A549 (cell line): Measurements from ENCODE around the gene DNAJC30. TPM values are rescaled to one million over a fixed set of nuclear protein-coding genes. Genes with fewer than 3 reads are reported as not detected.

Source experiments
- ATAC-seq, 2 experiments: fragments of 200-7000 bp in 1 of 2; fragments of >200 bp in 1 of 2; cut with Nextera tagmentation in 1 of 2; cut with Tn5 transposase in 1 of 2; 3 replicates each; pipeline versions ENCODE4 v1.8.0 to v1.9.1; 2018 to 2020; ENCODE audit warnings: mild to moderate bottlenecking in 1 of 2, moderate library complexity in 1 of 2
- CTCF ChIA-PET: fragments of 300-600 bp; sonication (Branson Sonifier 250); formaldehyde crosslinking; extraction: SDS; loops from one replicate; lab custom pipeline; 2021; ENCODE audit warnings: antibody characterized with exemption, inconsistent platforms; lab: Yijun Ruan, JAX
- POLR2A ChIA-PET: fragments of 350-600 bp; formaldehyde crosslinking; extraction: SDS; loops from one replicate; lab custom pipeline; 2021; ENCODE audit warnings: antibody characterized with exemption, inconsistent platforms; lab: Yijun Ruan, JAX
- DNase-seq, 2 experiments: peaks; one replicate each; pipeline versions ENCODE4 v3.0.0 to v3.0.0-alpha.2; 2011 to 2016; ENCODE audit warnings: low read depth in 1 of 2, low spot score in 1 of 2
- FAIRE-seq: peaks from 2 replicates; lab custom pipeline; 2011; peaks lifted over from hg19 to GRCh38; lab: Jason Lieb, UNC
- H3K27ac ChIP-seq, 2 experiments: fragments of >200 bp; sonication (Bioruptor Twin); formaldehyde crosslinking; 3 replicates each; pipeline ENCODE4 v1.5.1; 2016 to 2017
- H3K4me1 ChIP-seq: fragments of >200 bp; sonication (Bioruptor Twin); formaldehyde crosslinking; 3 replicates; pipeline ENCODE4 v1.6.1; 2016
- H3K4me2 ChIP-seq: fragments of >200 bp; sonication (Bioruptor Twin); formaldehyde crosslinking; 3 replicates; pipeline ENCODE4 v1.6.1; 2016
- H3K4me3 ChIP-seq: fragments of >200 bp; sonication (Bioruptor Twin); formaldehyde crosslinking; 3 replicates; pipeline ENCODE4 v1.5.1; 2016
- H3K9me3 ChIP-seq: fragments of >200 bp; sonication (Bioruptor Twin); formaldehyde crosslinking; 3 replicates; pipeline ENCODE4 v1.6.1; 2016
- BCL3 ChIP-seq: fragments of >200 bp; sonication (Bioruptor Twin); formaldehyde crosslinking; IDR thresholded peaks from 3 replicates; pipeline ENCODE4 v1.6.1; 2016
- CBX2 ChIP-seq: fragments of 200-600 bp; sonication (generic); IDR thresholded peaks from 2 replicates; pipeline ENCODE4 v1.6.1; 2016; ENCODE audit warnings: low read depth, mild to moderate bottlenecking, borderline replicate concordance
- CBX8 ChIP-seq: fragments of 200-600 bp; sonication (generic); IDR thresholded peaks from 2 replicates; pipeline ENCODE4 v1.6.1; 2016
- CHD2 ChIP-seq: fragments of 150-350 bp; IDR thresholded peaks from 2 replicates; pipeline ENCODE4 v1.6.1; 2014; ENCODE audit warnings: low read length; ENCODE audit not compliant: partially characterized antibody
- CHD4 ChIP-seq: fragments of 200-600 bp; sonication (generic); IDR thresholded peaks from 2 replicates; pipeline ENCODE4 v1.6.1; 2016; ENCODE audit warnings: antibody characterized with exemption, mild to moderate bottlenecking, borderline replicate concordance
- EHMT2 ChIP-seq: fragments of 200-600 bp; sonication (generic); IDR thresholded peaks from 2 replicates; pipeline ENCODE4 v1.6.1; 2016; ENCODE audit warnings: antibody characterized with exemption, low read depth, mild to moderate bottlenecking, moderate library complexity
- FOSB ChIP-seq: fragments of 250-450 bp; sonication (Bioruptor Pico); IDR thresholded peaks from 2 replicates; pipeline ENCODE4 v1.5.0; 2020; ENCODE audit warnings: mild to moderate bottlenecking, moderate library complexity
- HDAC2 ChIP-seq: fragments of 200-600 bp; sonication (generic); IDR thresholded peaks from 2 replicates; pipeline ENCODE4 v1.6.1; 2016
- HMGXB4 ChIP-seq: fragments of 250-450 bp; sonication (Bioruptor Pico); IDR thresholded peaks from 2 replicates; pipeline ENCODE4 v1.5.0; 2021; ENCODE audit warnings: mild to moderate bottlenecking, moderate library complexity, borderline replicate concordance
- HOXA7 ChIP-seq: fragments of 250-450 bp; sonication (Bioruptor Pico); IDR thresholded peaks from 2 replicates; pipeline ENCODE4 v1.5.0; 2020; ENCODE audit warnings: mild to moderate bottlenecking, moderate library complexity
- HOXB13 ChIP-seq: fragments of 250-450 bp; sonication (Bioruptor Pico); IDR thresholded peaks from 2 replicates; pipeline ENCODE4 v1.5.0; 2020; ENCODE audit warnings: low read depth, mild to moderate bottlenecking, moderate library complexity
- HOXB5 ChIP-seq: fragments of 250-450 bp; sonication (Bioruptor Pico); IDR thresholded peaks from 2 replicates; pipeline ENCODE4 v1.5.0; 2020; ENCODE audit warnings: mild to moderate bottlenecking, moderate library complexity
- KDM5A ChIP-seq: fragments of 200-600 bp; sonication (generic); IDR thresholded peaks from 2 replicates; pipeline ENCODE4 v1.6.1; 2016; ENCODE audit warnings: antibody characterized with exemption, mild to moderate bottlenecking
- MAFK ChIP-seq: fragments of 450-650 bp; IDR thresholded peaks from 2 replicates; pipeline ENCODE4 v1.6.1; 2014; ENCODE audit not compliant: partially characterized antibody
- MYC ChIP-seq: IDR thresholded peaks from 2 replicates; pipeline ENCODE4 v1.6.1; 2012; ENCODE audit warnings: mild to moderate bottlenecking, inconsistent platforms, low read length, improper control_type of control experiment, borderline replicate concordance
- NFE2L2 ChIP-seq: fragments of 150-350 bp; conservative IDR thresholded peaks from 2 replicates; pipeline ENCODE4 v1.6.1; 2014; ENCODE audit warnings: low read length
- NPAS2 ChIP-seq: fragments of 250-450 bp; sonication (Bioruptor Pico); IDR thresholded peaks from 2 replicates; pipeline ENCODE4 v1.8.0; 2022; ENCODE audit warnings: mild to moderate bottlenecking, moderate library complexity, borderline replicate concordance
- NR3C1 ChIP-seq: fragments of >200 bp; sonication (Bioruptor Twin); formaldehyde crosslinking; IDR thresholded peaks from 3 replicates; pipeline ENCODE4 v1.6.1; 2017
- RARB ChIP-seq: fragments of 250-450 bp; sonication (Bioruptor Pico); IDR thresholded peaks from 2 replicates; pipeline ENCODE4 v1.8.0; 2021; ENCODE audit warnings: mild to moderate bottlenecking, moderate library complexity
- SREBF2 ChIP-seq: fragments of 450-650 bp; IDR thresholded peaks from 2 replicates; pipeline ENCODE4 v1.6.1; 2014; ENCODE audit warnings: mild to moderate bottlenecking, moderate library complexity
- TP53 ChIP-seq: fragments of 250-450 bp; sonication (Bioruptor Pico); IDR thresholded peaks from 2 replicates; pipeline ENCODE4 v1.5.0; 2021; ENCODE audit warnings: mild to moderate bottlenecking, moderate library complexity
- ZC3H11A ChIP-seq: fragments of 450-650 bp; IDR thresholded peaks from 2 replicates; pipeline ENCODE4 v1.6.1; 2014; ENCODE audit warnings: antibody characterized with exemption, mild to moderate bottlenecking
- ZFP36 ChIP-seq: fragments of 450-650 bp; IDR thresholded peaks from 2 replicates; pipeline ENCODE4 v1.6.1; 2014; ENCODE audit warnings: borderline replicate concordance; ENCODE audit not compliant: partially characterized antibody
- WGBS: methylation state at CpG from one replicate; pipeline ENCODE4 v1.1.6; 2017; ENCODE audit errors: missing lambda C conversion rate; 5-methylcytosine and 5-hydroxymethylcytosine counted together
- polyA plus RNA-seq, 4 experiments: library from polyadenylated mRNA; depleted of rRNA in 3 of 4; stranded (reverse); fragments of >200 nt; fragmentation: RNase III in 1 of 4; extraction: RNeasy Plus Mini Kit Qiagen cat#74134 plus additional on column Dnase treatment in 1 of 4; gene quantifications; 2 replicates in 3 of 4; 3 replicates in 1 of 4; pipeline ENCODE4 v1.2.3, GENCODE V29; 2011 to 2017
- TF ChIP-seq, protein P1 (sequence below): fragments of 150-350 bp; IDR thresholded peaks from 2 replicates; pipeline ENCODE4 v1.6.1; 2014; ENCODE audit warnings: low read depth, mild to moderate bottlenecking, low read length
- TF ChIP-seq, protein P2 (sequence below): fragments of 200-600 bp; sonication (generic); IDR thresholded peaks from 2 replicates; pipeline ENCODE4 v1.6.1; 2016; ENCODE audit warnings: antibody characterized with exemption, mild to moderate bottlenecking, moderate library complexity

DNAJC30 gene
- polyA plus RNA-seq, 2 of the 4 experiments (the other 2 are of a cell fraction), result 5.7 to 8.9 TPM

- Histone ChIP-seq H3K27ac (0 out of 6 replicates have a peak overlapping the region, but pooled peaks of 1 of the 2 experiments have one; percentile 10), H3K9me3 (0 out of 3 replicates have a peak, but pooled peaks cover 3% of the 10 kb centered on the region), H3K4me3 (no peak overlapping the region), H3K4me1 (peaks cover 13% of the 10 kb centered on the region; the same call in 2 of the 3 replicates), H3K4me2 (no peak overlapping the region)
- ChIA-PET POLR2A (no interaction called here), CTCF (interaction anchor here (0.6 to 6.8 kb wide), 15 partner anchors 12 to 81 kb away, joined by 3 to 50 read pairs (median 6); partner anchors contain the start of gene VPS37D)
- TF ChIP-seq NFE2L2, result no peak
- TF ChIP-seq, protein P1, sequence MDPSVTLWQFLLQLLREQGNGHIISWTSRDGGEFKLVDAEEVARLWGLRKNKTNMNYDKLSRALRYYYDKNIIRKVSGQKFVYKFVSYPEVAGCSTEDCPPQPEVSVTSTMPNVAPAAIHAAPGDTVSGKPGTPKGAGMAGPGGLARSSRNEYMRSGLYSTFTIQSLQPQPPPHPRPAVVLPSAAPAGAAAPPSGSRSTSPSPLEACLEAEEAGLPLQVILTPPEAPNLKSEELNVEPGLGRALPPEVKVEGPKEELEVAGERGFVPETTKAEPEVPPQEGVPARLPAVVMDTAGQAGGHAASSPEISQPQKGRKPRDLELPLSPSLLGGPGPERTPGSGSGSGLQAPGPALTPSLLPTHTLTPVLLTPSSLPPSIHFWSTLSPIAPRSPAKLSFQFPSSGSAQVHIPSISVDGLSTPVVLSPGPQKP, result no peak
- no peak for TF ChIP-seq TP53 (CRISPR knock-in tag)
- TF ChIP-seq KDM5A, result no peak
- no peak for TF ChIP-seq HMGXB4 (CRISPR knock-in tag)
- TF ChIP-seq BCL3, result no peak
- TF ChIP-seq CBX2, result no peak
- no peak for TF ChIP-seq MYC
- no peak for TF ChIP-seq HDAC2
- no peak for TF ChIP-seq SREBF2
- TF ChIP-seq HOXB13, result no peak
- no peak for TF ChIP-seq CHD2
- no peak for TF ChIP-seq NPAS2 (CRISPR knock-in tag)
- TF ChIP-seq, protein P2, sequence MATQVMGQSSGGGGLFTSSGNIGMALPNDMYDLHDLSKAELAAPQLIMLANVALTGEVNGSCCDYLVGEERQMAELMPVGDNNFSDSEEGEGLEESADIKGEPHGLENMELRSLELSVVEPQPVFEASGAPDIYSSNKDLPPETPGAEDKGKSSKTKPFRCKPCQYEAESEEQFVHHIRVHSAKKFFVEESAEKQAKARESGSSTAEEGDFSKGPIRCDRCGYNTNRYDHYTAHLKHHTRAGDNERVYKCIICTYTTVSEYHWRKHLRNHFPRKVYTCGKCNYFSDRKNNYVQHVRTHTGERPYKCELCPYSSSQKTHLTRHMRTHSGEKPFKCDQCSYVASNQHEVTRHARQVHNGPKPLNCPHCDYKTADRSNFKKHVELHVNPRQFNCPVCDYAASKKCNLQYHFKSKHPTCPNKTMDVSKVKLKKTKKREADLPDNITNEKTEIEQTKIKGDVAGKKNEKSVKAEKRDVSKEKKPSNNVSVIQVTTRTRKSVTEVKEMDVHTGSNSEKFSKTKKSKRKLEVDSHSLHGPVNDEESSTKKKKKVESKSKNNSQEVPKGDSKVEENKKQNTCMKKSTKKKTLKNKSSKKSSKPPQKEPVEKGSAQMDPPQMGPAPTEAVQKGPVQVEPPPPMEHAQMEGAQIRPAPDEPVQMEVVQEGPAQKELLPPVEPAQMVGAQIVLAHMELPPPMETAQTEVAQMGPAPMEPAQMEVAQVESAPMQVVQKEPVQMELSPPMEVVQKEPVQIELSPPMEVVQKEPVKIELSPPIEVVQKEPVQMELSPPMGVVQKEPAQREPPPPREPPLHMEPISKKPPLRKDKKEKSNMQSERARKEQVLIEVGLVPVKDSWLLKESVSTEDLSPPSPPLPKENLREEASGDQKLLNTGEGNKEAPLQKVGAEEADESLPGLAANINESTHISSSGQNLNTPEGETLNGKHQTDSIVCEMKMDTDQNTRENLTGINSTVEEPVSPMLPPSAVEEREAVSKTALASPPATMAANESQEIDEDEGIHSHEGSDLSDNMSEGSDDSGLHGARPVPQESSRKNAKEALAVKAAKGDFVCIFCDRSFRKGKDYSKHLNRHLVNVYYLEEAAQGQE, result no peak
- no peak for TF ChIP-seq ZFP36
- TF ChIP-seq NR3C1, result no peak
- no peak for TF ChIP-seq HOXA7 (CRISPR knock-in tag)
- FAIRE-seq (no peak), ATAC-seq (no peak), DNase-seq (no peak)
- WGBS, result 74% methylated on average over 5 of the region's 5 CpGs
Measured at GRCh38 chr7:73644688-73645286, 38.5 kb downstream of the DNAJC30 start.

DNA sequence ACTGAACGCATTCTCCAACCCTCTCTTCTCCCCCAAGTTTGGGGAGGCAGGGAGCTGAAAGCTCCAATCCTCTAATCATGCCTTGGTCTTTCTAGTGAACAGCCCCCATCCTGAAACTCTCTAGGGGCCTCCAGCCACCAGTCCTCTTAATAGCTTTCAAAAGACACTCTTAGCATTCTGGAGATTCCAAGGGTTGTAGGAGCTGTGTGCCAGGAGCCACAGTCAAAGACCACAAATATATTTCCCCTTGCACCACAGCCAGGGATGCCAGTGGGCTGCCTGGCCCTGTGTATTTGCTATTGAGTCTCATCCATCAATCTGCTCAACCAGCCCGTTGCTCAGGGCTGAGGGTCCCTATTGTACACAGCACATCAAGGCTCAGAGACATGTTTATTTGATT is 40.4 kb downstream of the DNAJC30 start:
- Histone ChIP-seq H3K4me1 (peaks cover 7% of the 10 kb centered on the region; the same call in 2 of the 3 replicates), H3K9me3 (0 out of 3 replicates have a peak, but pooled peaks cover 3% of the 10 kb centered on the region), H3K4me3 (no peak overlapping the region), H3K27ac (no peak overlapping the region), H3K4me2 (no peak overlapping the region)
- CTCF ChIA-PET, result interaction anchor here (1.0 to 6.8 kb wide), 5 partner anchors 14 to 83 kb away, joined by 3 to 50 read pairs (median 22); partner anchors contain the start of gene VPS37D
- 54% methylated on average over 2 of the region's 2 CpGs for WGBS
- POLR2A ChIA-PET, result no interaction called here
- no peak for ATAC-seq
- no peak for FAIRE-seq
- DNase-seq, result no peak
- TF ChIP-seq FOSB (CRISPR knock-in tag), result no peak
- no peak for TF ChIP-seq EHMT2
- no peak for TF ChIP-seq HOXA7 (CRISPR knock-in tag)
- no peak for TF ChIP-seq MAFK
- no peak for TF ChIP-seq RARB (CRISPR knock-in tag)
- no peak for TF ChIP-seq CHD4
- TF ChIP-seq TP53 (CRISPR knock-in tag), result no peak
- no peak for TF ChIP-seq HOXB5 (CRISPR knock-in tag)
- no peak for TF ChIP-seq CBX2
- no peak for TF ChIP-seq ZC3H11A
- TF ChIP-seq, protein P2, result no peak
- TF ChIP-seq CBX8, result no peak
